Uterus (tissue), 2 donors: ENCODE results near the gene HES2.

Experiments
- CTCF ChIP-seq, 4 experiments: fragments of 200-600 bp in 2 of 4; fragments of 450-650 bp in 2 of 4; sonication (generic) in 2 of 4; IDR thresholded peaks; one replicate each; pipeline ENCODE4 v1.5.1; 2016 to 2019; ENCODE audit warnings: antibody characterized with exemption in 4 of 4, mild to moderate bottlenecking in 2 of 4, moderate library complexity in 1 of 4
- POLR2A ChIP-seq, 2 donors: fragments of 450-650 bp; IDR thresholded peaks; one replicate each; pipeline ENCODE4 v1.6.1; 2016; ENCODE audit warnings: antibody characterized with exemption in 2 of 2, mild to moderate bottlenecking in 1 of 2, moderate library complexity in 1 of 2

GRCh38 chr1:6427441-6428390, 8.0 kb upstream of the HES2 start:
- TF ChIP-seq CTCF (IDR thresholded peaks at IDR 0.05) (no peak), POLR2A (IDR thresholded peaks at IDR 0.05) (no peak)
